HepG2 (cell line): ENCODE data around the gene GRIN2C. TPM values are rescaled to one million over a fixed set of nuclear protein-coding genes. Genes with fewer than 3 reads are reported as not detected.

Experiments used
- CBX5 ChIP-seq: sonication (generic); formaldehyde crosslinking; IDR thresholded peaks from 2 replicates; pipeline ENCODE4 v1.4.0; 2020; ENCODE audit warnings: missing genetic modification reagents, borderline replicate concordance
- CCAR2 ChIP-seq: fragments of 200-400 bp; formaldehyde crosslinking; optimal IDR thresholded peaks from 2 replicates; pipeline ENCODE3; 2018; ENCODE audit warnings: low read depth, mild to moderate bottlenecking, low read length, moderate library complexity
- E2F1 ChIP-seq: sonication (generic); formaldehyde crosslinking; IDR thresholded peaks from 2 replicates; pipeline ENCODE4 v1.5.0; 2020; ENCODE audit warnings: missing genetic modification reagents
- FOXJ3 ChIP-seq: sonication (generic); formaldehyde crosslinking; IDR thresholded peaks from 2 replicates; pipeline ENCODE4 v1.4.0; 2020; ENCODE audit warnings: missing genetic modification reagents, mild to moderate bottlenecking, borderline replicate concordance
- FOXO1 ChIP-seq: sonication (generic); formaldehyde crosslinking; IDR thresholded peaks from 2 replicates; pipeline ENCODE4 v1.4.0; 2020; ENCODE audit warnings: missing genetic modification reagents
- JUN ChIP-seq: sonication (generic); formaldehyde crosslinking; IDR thresholded peaks from 2 replicates; pipeline ENCODE4 v1.4.0; 2020; ENCODE audit warnings: mild to moderate bottlenecking, missing genetic modification reagents
- NBN ChIP-seq: fragments of 450-650 bp; conservative IDR thresholded peaks from 2 replicates; pipeline ENCODE4 v1.6.1; 2017
- NKX3-1 ChIP-seq: sonication (generic); formaldehyde crosslinking; IDR thresholded peaks from 2 replicates; pipeline ENCODE4 v1.5.0; 2020; ENCODE audit warnings: missing genetic modification reagents
- PHF20 ChIP-seq: sonication (generic); formaldehyde crosslinking; IDR thresholded peaks from 2 replicates; pipeline ENCODE4 v1.5.0; 2020; ENCODE audit warnings: mild to moderate bottlenecking, missing genetic modification reagents
- REL ChIP-seq: sonication (generic); formaldehyde crosslinking; conservative IDR thresholded peaks from 2 replicates; pipeline ENCODE4 v1.8.0; 2022; ENCODE audit warnings: mild to moderate bottlenecking, missing genetic modification reagents, moderate library complexity
- RFX1 ChIP-seq: fragments of 450-650 bp; IDR thresholded peaks from 2 replicates; pipeline ENCODE4 v1.6.1; 2017
- RFXAP ChIP-seq: sonication (generic); formaldehyde crosslinking; IDR thresholded peaks from 2 replicates; pipeline ENCODE4 v1.4.0; 2020; ENCODE audit warnings: missing genetic modification reagents, borderline replicate concordance
- SALL1 ChIP-seq: sonication (generic); formaldehyde crosslinking; IDR thresholded peaks from 2 replicates; pipeline ENCODE4 v1.8.0; 2022; ENCODE audit warnings: mild to moderate bottlenecking, missing genetic modification reagents
- TEF ChIP-seq: sonication (generic); formaldehyde crosslinking; IDR thresholded peaks from 2 replicates; pipeline ENCODE4 v1.5.0; 2020; ENCODE audit warnings: missing genetic modification reagents
- TMF1 ChIP-seq: sonication (generic); formaldehyde crosslinking; IDR thresholded peaks from 2 replicates; pipeline ENCODE4 v1.8.1; 2022; ENCODE audit warnings: low read depth, missing genetic modification reagents
- USF2 ChIP-seq, 2 experiments: sonication (generic) in 1 of 2; formaldehyde crosslinking in 1 of 2; IDR thresholded peaks; 2 replicates each; pipeline versions ENCODE4 v1.5.1 to v1.6.1; 2011 to 2020; ENCODE audit warnings: borderline replicate concordance in 1 of 2, low read depth in 1 of 2, low read length in 1 of 2, mild to moderate bottlenecking in 1 of 2, missing genetic modification reagents in 1 of 2, moderate library complexity in 1 of 2
- ZBTB44 ChIP-seq: sonication (generic); formaldehyde crosslinking; IDR thresholded peaks from 2 replicates; pipeline ENCODE4 v1.4.0; 2020; ENCODE audit warnings: missing genetic modification reagents
- ZNF143 ChIP-seq: sonication (generic); formaldehyde crosslinking; IDR thresholded peaks from 2 replicates; pipeline ENCODE4 v1.4.0; 2020; ENCODE audit warnings: missing genetic modification reagents
- ZNF513 ChIP-seq: sonication (generic); formaldehyde crosslinking; conservative IDR thresholded peaks from 2 replicates; pipeline ENCODE4 v1.5.0; 2020; ENCODE audit warnings: missing genetic modification reagents
- ZNF773 ChIP-seq: sonication (generic); formaldehyde crosslinking; IDR thresholded peaks from 2 replicates; pipeline ENCODE4 v1.4.0; 2020; ENCODE audit warnings: missing genetic modification reagents, borderline replicate concordance
- polyA plus RNA-seq, 8 experiments: library from polyadenylated mRNA; depleted of rRNA in 3 of 8; stranded (reverse) in 7 of 8; unstranded in 1 of 8; fragments of >200 nt; fragmentation: Illumina TruSeq in 4 of 8; extraction: Trizol in 4 of 8; gene quantifications; 2 replicates each; pipeline versions ENCODE4 v1.2.1 to v1.2.3, GENCODE V29; 2011 to 2016; ENCODE audit warnings: low read depth in 4 of 8, missing spikeins in 1 of 8, mixed read lengths in 1 of 8; ENCODE audit not compliant: insufficient read depth in 1 of 8
- total RNA-seq, 5 experiments: library from RNA; depleted of rRNA; stranded (reverse); fragments of >200 nt; fragmentation: Illumina TruSeq; extraction: Trizol; gene quantifications; 2 replicates each; pipeline ENCODE4 v1.2.3, GENCODE V29; 2016; ENCODE audit warnings: low read depth in 1 of 5
- TF ChIP-seq, protein P1 (sequence below): sonication (generic); formaldehyde crosslinking; IDR thresholded peaks from 2 replicates; pipeline ENCODE4 v1.5.0; 2020; ENCODE audit warnings: mild to moderate bottlenecking, missing genetic modification reagents

The GRIN2C gene
- total and polyA plus RNA-seq, 2 of the 13 experiments (the other 11 are each of a cell fraction or from before 2014, with no cell fraction given) = 0.03 to 0.11 TPM

DNA sequence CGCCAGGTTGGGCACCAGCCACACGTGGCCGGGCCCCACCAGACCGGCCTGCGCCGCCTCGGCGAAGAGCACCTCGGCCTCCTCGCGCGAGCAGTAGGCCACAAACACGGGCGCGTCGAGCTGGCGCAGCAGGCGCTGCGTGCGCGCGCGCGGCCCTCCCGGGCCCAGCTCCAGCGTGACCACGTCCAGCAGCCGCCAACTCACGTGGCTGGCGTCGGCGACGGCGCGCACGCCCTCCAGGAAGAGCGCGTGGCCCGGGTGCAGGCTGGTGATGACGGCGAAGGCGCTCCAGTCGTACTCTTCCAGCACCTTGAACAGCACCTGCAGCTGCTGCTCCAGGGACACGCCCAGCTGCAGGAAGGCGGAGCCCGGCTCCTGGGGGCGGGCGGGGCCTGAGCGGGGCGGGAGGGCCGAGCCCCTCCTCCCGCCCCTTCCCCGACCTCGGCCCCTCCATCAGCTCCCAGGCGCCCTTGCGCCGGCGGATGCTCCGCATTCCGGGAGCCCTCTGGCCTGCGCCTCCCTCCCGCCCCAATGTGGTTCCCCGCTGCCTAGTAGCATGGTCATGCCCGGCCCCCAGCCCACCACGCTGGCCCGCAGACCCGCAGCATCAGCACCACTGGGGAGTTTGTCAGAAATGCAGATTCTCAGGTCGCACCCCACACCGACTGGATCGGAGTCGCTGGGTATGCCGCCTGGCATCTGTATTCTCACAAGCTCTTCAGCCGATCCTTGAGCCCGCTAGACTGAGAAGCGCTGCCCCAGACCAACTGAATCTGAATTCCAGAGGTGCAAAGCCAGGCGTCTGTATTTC, 7.2 kb downstream of the GRIN2C start (continued):
- TF ChIP-seq USF2 (IDR thresholded peaks at IDR 0.05; ENCODE audit: low read depth, low read length) = no peak
- TF ChIP-seq USF2 (CRISPR knock-in tag; IDR thresholded peaks at IDR 0.05; ENCODE audit: borderline replicate concordance) = no peak
- TF ChIP-seq ZBTB44 (CRISPR knock-in tag) = no peak
- no peak; the same call in 1 of the 2 replicates for TF ChIP-seq RFXAP (CRISPR knock-in tag)
- TF ChIP-seq ZNF513 (CRISPR knock-in tag) = no peak
- TF ChIP-seq, protein P1, sequence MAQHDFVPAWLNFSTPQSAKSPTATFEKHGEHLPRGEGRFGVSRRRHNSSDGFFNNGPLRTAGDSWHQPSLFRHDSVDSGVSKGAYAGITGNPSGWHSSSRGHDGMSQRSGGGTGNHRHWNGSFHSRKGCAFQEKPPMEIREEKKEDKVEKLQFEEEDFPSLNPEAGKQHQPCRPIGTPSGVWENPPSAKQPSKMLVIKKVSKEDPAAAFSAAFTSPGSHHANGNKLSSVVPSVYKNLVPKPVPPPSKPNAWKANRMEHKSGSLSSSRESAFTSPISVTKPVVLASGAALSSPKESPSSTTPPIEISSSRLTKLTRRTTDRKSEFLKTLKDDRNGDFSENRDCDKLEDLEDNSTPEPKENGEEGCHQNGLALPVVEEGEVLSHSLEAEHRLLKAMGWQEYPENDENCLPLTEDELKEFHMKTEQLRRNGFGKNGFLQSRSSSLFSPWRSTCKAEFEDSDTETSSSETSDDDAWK (CRISPR knock-in tag) = no peak
- no peak for TF ChIP-seq CCAR2
- no peak for TF ChIP-seq RFX1
- TF ChIP-seq ZNF143 (CRISPR knock-in tag) = peak; percentile 79
- no peak for TF ChIP-seq JUN (CRISPR knock-in tag)
- no peak for TF ChIP-seq PHF20 (CRISPR knock-in tag)
- no peak for TF ChIP-seq TMF1 (CRISPR knock-in tag)
- no peak; the same call in 1 of the 2 replicates for TF ChIP-seq TEF (CRISPR knock-in tag)
- TF ChIP-seq ZNF773 (CRISPR knock-in tag) = 0 out of 2 replicates have a peak, but pooled peaks have one; percentile 43
- no peak for TF ChIP-seq FOXO1 (CRISPR knock-in tag)
- no peak for TF ChIP-seq REL (CRISPR knock-in tag)
- TF ChIP-seq FOXJ3 (CRISPR knock-in tag) = no peak
- TF ChIP-seq NKX3-1 (CRISPR knock-in tag) = no peak
- TF ChIP-seq CBX5 (CRISPR knock-in tag) = 0 out of 2 replicates have a peak, but pooled peaks have one; percentile 9
- no peak for TF ChIP-seq NBN
- TF ChIP-seq SALL1 = peak; percentile 22; the same call in 1 of the 2 replicates
- no peak for TF ChIP-seq E2F1
